H1 (cell line): ENCODE measurements around the gene ARHGAP42. TPM values are rescaled to one million over a fixed set of nuclear protein-coding genes. Genes with fewer than 3 reads are reported as not detected.

ENCODE experiments used
- CTCF ChIA-PET: fragments of 300-600 bp; sonication (Branson Sonifier 250); formaldehyde crosslinking; loops from one replicate; lab custom pipeline; 2021; ENCODE audit not compliant: partially characterized antibody; lab: Charles Lee
- POLR2A ChIA-PET: fragments of 300-600 bp; sonication (Branson Sonifier 250); formaldehyde crosslinking; loops from one replicate; lab custom pipeline; 2021; ENCODE audit warnings: inconsistent platforms; ENCODE audit not compliant: partially characterized antibody; lab: Charles Lee
- DNase-seq, 2 experiments: peaks; one replicate each; pipeline versions ENCODE4 v3.0.0 to v3.0.0-alpha.2; 2010 to 2022; ENCODE audit warnings: low spot score in 2 of 2, low read depth in 1 of 2, mixed read lengths in 1 of 2
- FAIRE-seq: peaks from 2 replicates; lab custom pipeline; 2011; peaks lifted over from hg19 to GRCh38; lab: Jason Lieb, UNC
- H2AFZ ChIP-seq: 2 replicates; pipeline ENCODE4 v1.8.1; 2012; ENCODE audit warnings: low read length, inconsistent platforms
- H2AK5ac ChIP-seq: 2 replicates; pipeline ENCODE4 v1.6.1; 2013; ENCODE audit warnings: low read depth, low read length
- H2BK120ac ChIP-seq: replicated peaks from 2 replicates; pipeline ENCODE3; 2013; ENCODE audit warnings: low read depth, low read length, inconsistent platforms
- H2BK12ac ChIP-seq: 2 replicates; pipeline ENCODE4 v1.6.1; 2013; ENCODE audit warnings: low read depth, low read length
- H2BK15ac ChIP-seq: 2 replicates; pipeline ENCODE4 v1.6.1; 2013; ENCODE audit warnings: low read length
- H2BK20ac ChIP-seq: 2 replicates; pipeline ENCODE4 v1.6.1; 2013; ENCODE audit warnings: low read length
- H2BK5ac ChIP-seq: 2 replicates; pipeline ENCODE4 v1.6.1; 2013; ENCODE audit warnings: low read depth, low read length
- H3K14ac ChIP-seq: 2 replicates; pipeline ENCODE4 v1.6.1; 2013; ENCODE audit warnings: inconsistent platforms; ENCODE audit not compliant: insufficient read length
- H3K18ac ChIP-seq: 2 replicates; pipeline ENCODE4 v1.6.1; 2013; ENCODE audit warnings: low read length; ENCODE audit errors: extremely low read depth
- H3K23ac ChIP-seq: 2 replicates; pipeline ENCODE4 v1.6.1; 2013; ENCODE audit warnings: inconsistent platforms; ENCODE audit not compliant: insufficient read length
- H3K23me2 ChIP-seq: 2 replicates; pipeline ENCODE4 v1.6.1; 2013; ENCODE audit warnings: low read depth, low read length
- H3K27ac ChIP-seq: 2 replicates; pipeline ENCODE4 v1.6.1; 2011; ENCODE audit warnings: low read depth, low read length, inconsistent platforms
- H3K27me3 ChIP-seq, 4 experiments: replicated peaks in 1 of 4; 1 replicate in 1 of 4; 2 replicates in 3 of 4; pipeline versions ENCODE4 v1.6.1 to v1.8.1; 2011 to 2013; ENCODE audit warnings: low read length in 3 of 4, mild to moderate bottlenecking in 3 of 4, inconsistent platforms in 2 of 4, mixed read lengths in 2 of 4, moderate library complexity in 1 of 4; ENCODE audit not compliant: control insufficient read depth in 3 of 4, insufficient read depth in 3 of 4; ENCODE audit errors: extremely low read depth in 1 of 4
- H3K36me3 ChIP-seq, 4 experiments: 2 replicates each; pipeline versions ENCODE4 v1.6.1 to v1.8.1; 2011 to 2013; ENCODE audit warnings: mild to moderate bottlenecking in 4 of 4, low read length in 3 of 4, moderate library complexity in 2 of 4, control low read depth in 1 of 4, inconsistent platforms in 1 of 4; ENCODE audit not compliant: insufficient read depth in 4 of 4, control insufficient read depth in 2 of 4
- H3K4ac ChIP-seq: replicated peaks from 2 replicates; pipeline ENCODE3; 2013; ENCODE audit warnings: low read length, low read depth, mixed read lengths, inconsistent platforms; ENCODE audit not compliant: insufficient read length
- H3K4me1 ChIP-seq, 4 experiments: replicated peaks in 1 of 4; 1 replicate in 1 of 4; 2 replicates in 3 of 4; pipeline versions ENCODE4 v1.6.1 to v1.8.1; 2011 to 2013; ENCODE audit warnings: low read length in 3 of 4, inconsistent platforms in 2 of 4, mixed read lengths in 1 of 4; ENCODE audit not compliant: insufficient read depth in 4 of 4, control insufficient read depth in 3 of 4
- H3K4me2 ChIP-seq, 2 experiments: 2 replicates each; pipeline versions ENCODE4 v1.6.1 to v1.8.1; 2011 to 2013; ENCODE audit warnings: low read depth in 2 of 2, low read length in 2 of 2, control low read depth in 1 of 2, inconsistent platforms in 1 of 2, mild to moderate bottlenecking in 1 of 2; ENCODE audit not compliant: insufficient read depth in 1 of 2
- H3K4me3 ChIP-seq, 4 experiments: fragments of 200-600, 300-600 bp in 1 of 4; sonication (generic), shearing (Covaris generic), sonication (Bioruptor Twin) in 1 of 4; 2 replicates each; pipeline versions ENCODE4 v1.5.1 to v1.8.1; 2011 to 2016; ENCODE audit warnings: low read length in 4 of 4, low read depth in 3 of 4, control low read depth in 2 of 4, inconsistent platforms in 2 of 4, mild to moderate bottlenecking in 2 of 4, mixed read lengths in 1 of 4, moderate library complexity in 1 of 4; ENCODE audit not compliant: insufficient read depth in 2 of 4; ENCODE audit errors: extremely low read depth in 1 of 4
- H3K56ac ChIP-seq: replicated peaks from 2 replicates; pipeline ENCODE3; 2013; ENCODE audit warnings: low read depth, mild to moderate bottlenecking, mixed read lengths, low read length, inconsistent platforms; ENCODE audit not compliant: insufficient read length
- H3K79me1 ChIP-seq: 2 replicates; pipeline ENCODE4 v1.6.1; 2013; ENCODE audit warnings: low read depth, low read length, control low read depth
- H3K79me2 ChIP-seq, 2 experiments: 2 replicates each; pipeline versions ENCODE4 v1.6.1 to v1.8.1; 2012 to 2013; ENCODE audit warnings: low read length in 2 of 2, mild to moderate bottlenecking in 2 of 2, inconsistent platforms in 1 of 2; ENCODE audit not compliant: insufficient read depth in 2 of 2, control insufficient read depth in 1 of 2
- H3K9ac ChIP-seq, 4 experiments: replicated peaks in 1 of 4; 1 replicate in 1 of 4; 2 replicates in 3 of 4; pipeline versions ENCODE4 v1.6.1 to v1.8.1; 2011 to 2013; ENCODE audit warnings: low read depth in 3 of 4, low read length in 3 of 4, control low read depth in 2 of 4, mild to moderate bottlenecking in 2 of 4, moderate library complexity in 2 of 4, inconsistent platforms in 1 of 4; ENCODE audit errors: extremely low read depth in 1 of 4
- H3K9me3 ChIP-seq, 2 experiments: 2 replicates each; pipeline versions ENCODE4 v1.6.1 to v1.8.1; 2012 to 2013; ENCODE audit warnings: mild to moderate bottlenecking in 2 of 2, moderate library complexity in 2 of 2, control low read depth in 1 of 2, inconsistent platforms in 1 of 2, low read depth in 1 of 2, low read length in 1 of 2, mixed read lengths in 1 of 2; ENCODE audit not compliant: insufficient read depth in 2 of 2
- H4K20me1 ChIP-seq, 2 experiments: replicated peaks in 1 of 2; 2 replicates each; pipeline versions ENCODE3 to v1.8.1; 2011 to 2013; ENCODE audit warnings: inconsistent platforms in 2 of 2, low read length in 2 of 2, mild to moderate bottlenecking in 1 of 2; ENCODE audit not compliant: insufficient read depth in 2 of 2, control insufficient read depth in 1 of 2
- H4K5ac ChIP-seq: 2 replicates; pipeline ENCODE4 v1.6.1; 2013; ENCODE audit warnings: low read length, low read depth, mixed read lengths, inconsistent platforms; ENCODE audit not compliant: insufficient read length
- H4K8ac ChIP-seq: 2 replicates; pipeline ENCODE4 v1.8.0; 2013; ENCODE audit warnings: mild to moderate bottlenecking, moderate library complexity, low read length, inconsistent platforms; ENCODE audit not compliant: insufficient read depth; ENCODE audit errors: extremely low read depth
- H4K91ac ChIP-seq: replicated peaks from 2 replicates; pipeline ENCODE3; 2013; ENCODE audit warnings: low read length, mixed read lengths, inconsistent platforms; ENCODE audit not compliant: insufficient read length
- CHD2 ChIP-seq: IDR thresholded peaks from 2 replicates; pipeline ENCODE4 v1.6.1; 2012; ENCODE audit warnings: low read length, improper control_type of control experiment
- EGR1 ChIP-seq: IDR thresholded peaks from 2 replicates; pipeline ENCODE4 v1.6.1; 2011; ENCODE audit warnings: low read depth, low read length, borderline replicate concordance
- KDM5A ChIP-seq: fragments of 200-600 bp; IDR thresholded peaks from 2 replicates; pipeline ENCODE4 v1.7.1; 2012; ENCODE audit warnings: mild to moderate bottlenecking, low read length, inconsistent platforms, mixed read lengths
- WGBS, 2 experiments: shearing (Covaris generic) in 1 of 2; methylation state at CpG; one replicate each; pipeline versions ENCODE4 v1.1.6 to v1.1.7; 2013 to 2015; ENCODE audit warnings: low lambda C conversion rate in 2 of 2, mixed read lengths in 2 of 2, inconsistent platforms in 1 of 2, low coverage in 1 of 2, missing lambda C conversion rate in 1 of 2; ENCODE audit not compliant: insufficient replicate concordance in 2 of 2, insufficient coverage in 1 of 2, insufficient read length in 1 of 2; ENCODE audit errors: extremely low coverage in 1 of 2, missing lambda C conversion rate in 1 of 2; 5-methylcytosine and 5-hydroxymethylcytosine counted together
- polyA plus RNA-seq, 7 experiments: library from polyadenylated mRNA; depleted of rRNA in 3 of 7; stranded (reverse) in 5 of 7; unstranded in 2 of 7; fragments of >200 nt in 5 of 7; fragments of 200-250 nt in 2 of 7; gene quantifications; 1 replicate in 5 of 7; 2 replicates in 1 of 7; 4 replicates in 1 of 7; pipeline versions ENCODE4 v1.2.1 to v1.2.3, GENCODE V29; 2011 to 2013; ENCODE audit warnings: missing spikeins in 2 of 7, mixed read lengths in 2 of 7
- total RNA-seq: library from RNA; stranded (reverse); fragmentation: NEBNext Ultra II Directional; extraction: Animal tissue kit (Norgen Biotek cat#: 25700); gene quantifications from 2 replicates; pipeline ENCODE4 v1.2.1, GENCODE V29; 2021

Gene ARHGAP42
- total and polyA plus RNA-seq, 2 of the 8 experiments (the other 6 are each of a cell fraction or from before 2014, with no cell fraction given), result 22.2 to 33.5 TPM

DNA sequence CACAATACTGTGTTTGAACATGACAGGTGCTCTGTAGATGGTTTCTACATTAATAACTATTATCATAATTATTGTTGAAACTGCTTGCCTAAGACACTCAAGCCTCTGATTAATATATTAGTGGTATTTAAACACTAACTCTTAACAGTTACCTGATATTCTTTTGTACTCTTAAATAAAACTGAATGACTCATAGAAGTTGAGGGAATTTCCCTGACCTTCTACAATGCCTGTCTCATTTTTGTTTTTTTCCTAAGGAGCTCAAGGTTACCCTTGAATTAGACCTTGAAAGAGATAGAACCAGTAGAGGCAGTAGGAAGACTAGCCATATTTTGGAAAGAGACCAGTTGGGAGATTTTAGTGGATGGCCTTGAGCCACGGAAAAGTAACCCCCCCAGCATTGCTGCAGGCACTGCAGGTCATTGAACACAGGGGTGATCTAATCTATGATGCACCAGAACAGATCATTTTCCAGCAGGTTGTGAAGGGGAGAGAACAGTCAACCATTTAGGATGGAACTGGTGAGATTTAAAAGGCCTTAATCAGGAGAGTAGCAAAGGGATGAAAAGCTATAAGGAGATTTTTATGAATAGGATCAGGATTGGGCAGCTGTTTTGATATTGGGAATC is 294.2 kb downstream of the ARHGAP42 start:
- FAIRE-seq, result no peak
- H3K79me1 ChIP-seq, result no peaks in the 10 kb centered on the region
- CTCF ChIA-PET, result interaction anchor here (0.6 to 3.2 kb wide), 8 partner anchors 15 to 1442 kb away, joined by 3 to 13 read pairs (median 4); no protein-coding TSS in a partner anchor

More for the DNA sequence above, 294.2 kb downstream of the ARHGAP42 start:
- Histone ChIP-seq H3K18ac (no peak overlapping the region), H3K23ac (no peak overlapping the region), H2BK5ac (no peak overlapping the region), H4K8ac (no peak overlapping the region), H3K4ac (no peak overlapping the region), H3K79me2 (no peaks in the 10 kb centered on the region), H4K5ac (no peak overlapping the region), H2AFZ (no peak overlapping the region), H2BK120ac (no peak overlapping the region), H4K20me1 (peaks cover 8 to 11% of the 10 kb centered on the region in 2 experiments), H3K14ac (no peak overlapping the region), H3K4me3 (no peak overlapping the region), H3K36me3 (peaks cover 0 to 20% (median 6%) of the 10 kb centered on the region in 4 experiments; a peak in 4 of 8 replicates), H3K9ac (no peak overlapping the region), H3K4me1 (no peaks in the 10 kb centered on the region; a peak in 1 of 7 replicates), H3K23me2 (no peaks in the 10 kb centered on the region), H3K56ac (no peak overlapping the region), H3K4me2 (no peak overlapping the region), H2BK20ac (no peak overlapping the region), H3K9me3 (no peaks in the 10 kb centered on the region), H3K27me3 (peaks cover 13 to 31% (median 16%) of the 10 kb centered on the region in 4 experiments; a peak in 5 of 7 replicates), H2BK12ac (no peak overlapping the region), H2BK15ac (no peak overlapping the region), H4K91ac (no peak overlapping the region), H3K27ac (no peak overlapping the region), H2AK5ac (no peak overlapping the region)
- no peak for TF ChIP-seq CHD2
- no peak for TF ChIP-seq EGR1
- no peak for TF ChIP-seq KDM5A
- POLR2A ChIA-PET, result no interaction called here
- WGBS, 2 experiments, result 94% methylated on average over 1 of the region's 1 CpG; no CpG with 5 or more reads in 1 of the 2 experiments
- DNase-seq, result no peak
